HG03103 (cell line): Measurements from ENCODE around the gene JMJD7.

Experiments used
- ATAC-seq: cut with Tn5 transposase; IDR thresholded peaks from one replicate; pipeline ENCODE4 v1.9.1; 2021; ENCODE audit warnings: low read depth; ENCODE audit not compliant: unreplicated experiment

The JMJD7 gene

GRCh38 chr15:41839781-41840491, 12.0 kb downstream of the JMJD7 start:
- ATAC-seq, result no peak

- no peak for ATAC-seq
Observed at GRCh38 chr15:41840673-41841072, 12.8 kb downstream of the JMJD7 start.

GRCh38 chr15:41841131-41841530, 13.2 kb downstream of the JMJD7 start:
- no peak for ATAC-seq

- no peak for ATAC-seq
Observed at GRCh38 chr15:41842229-41842628, 14.3 kb downstream of the JMJD7 start.

GRCh38 chr15:41843571-41843970, 15.7 kb downstream of the JMJD7 start:
- no peak for ATAC-seq

GRCh38 chr15:41844814-41845213, 16.9 kb downstream of the JMJD7 start:
- ATAC-seq, result no peak

- no peak for ATAC-seq
Observed at GRCh38 chr15:41847206-41847605, 19.3 kb downstream of the JMJD7 start.

- no peak for ATAC-seq
Observed at GRCh38 chr15:41847981-41848380, 20.1 kb downstream of the JMJD7 start.

GRCh38 chr15:41848631-41849030, 20.7 kb downstream of the JMJD7 start:
- no peak for ATAC-seq

- no peak for ATAC-seq
Observed at GRCh38 chr15:41849204-41849603, 21.3 kb downstream of the JMJD7 start.

GRCh38 chr15:41849861-41850260, 22.0 kb downstream of the JMJD7 start:
- ATAC-seq, result no peak

- no peak for ATAC-seq
Observed at GRCh38 chr15:41850482-41851166, 22.7 kb downstream of the JMJD7 start.

GRCh38 chr15:41851167-41851523, 23.3 kb downstream of the JMJD7 start:
- ATAC-seq, result no peak

GRCh38 chr15:41851755-41852370, 24.0 kb downstream of the JMJD7 start:
- no peak for ATAC-seq

- ATAC-seq, result no peak
Observed at GRCh38 chr15:41852736-41853590, 25.1 kb downstream of the JMJD7 start.

GRCh38 chr15:41853831-41854230, 25.9 kb downstream of the JMJD7 start:
- ATAC-seq, result no peak

- no peak for ATAC-seq
Observed at GRCh38 chr15:41854443-41854842, 26.6 kb downstream of the JMJD7 start.

- ATAC-seq, result no peak
Observed at GRCh38 chr15:41855261-41855961, 27.5 kb downstream of the JMJD7 start.

GRCh38 chr15:41856262-41856661, 28.4 kb downstream of the JMJD7 start:
- ATAC-seq, result no peak

GRCh38 chr15:41856716-41857115, 28.8 kb downstream of the JMJD7 start:
- ATAC-seq, result no peak
